H1 (cell line): ENCODE measurements around the gene GNG7.

ENCODE experiments used
- SAP30 ChIP-seq: fragments of 300-600 bp; sonication (generic); IDR thresholded peaks from 2 replicates; pipeline ENCODE4 v1.7.1; 2012; ENCODE audit warnings: low read length, moderate library complexity, mild to moderate bottlenecking, inconsistent platforms; ENCODE audit not compliant: insufficient read depth, insufficient replicate concordance
- USF2 ChIP-seq: IDR thresholded peaks from 2 replicates; pipeline ENCODE4 v1.6.1; 2011; ENCODE audit warnings: low read length, improper control_type of control experiment

- TF ChIP-seq SAP30 (no peak), USF2 (no peak)
These were observed 239.7 kb downstream of the GNG7 start for GRCh38 chr19:2462635-2463421.
